ENCODE data around the gene MRNIP.

MRNIP gene

GRCh38 chr5:179900711-179901110 is 42.1 kb upstream of the MRNIP start:
- Histone ChIP-seq H3K36me3 (ENCODE audit: insufficient read depth, low read length) (peaks cover 18% of the 10 kb centered on the region), H3K27me3 (ENCODE audit: control insufficient read depth in 1 of 2, insufficient read depth in 2 of 2, low read length in 2 of 2) (no peaks in the 10 kb centered on the region), H3K4me3 (ENCODE audit: low read depth in 1 of 2, low read length in 2 of 2) (no peak overlapping the region), H3K9ac (ENCODE audit: low read length) (no peak overlapping the region), H3K4me1 (ENCODE audit: insufficient read depth, low read length) (no peaks in the 10 kb centered on the region), H3K9me3 (ENCODE audit: low read length) (no peaks in the 10 kb centered on the region), H3K27ac (ENCODE audit: low read depth, low read length) (no peak overlapping the region)

GRCh38 chr5:179900206-179900605 is 41.6 kb upstream of the MRNIP start:
- Histone ChIP-seq H3K27me3 (ENCODE audit: control insufficient read depth in 1 of 2, insufficient read depth in 2 of 2, low read length in 2 of 2) (no peaks in the 10 kb centered on the region), H3K9ac (ENCODE audit: low read length) (no peak overlapping the region), H3K4me1 (ENCODE audit: insufficient read depth, low read length) (no peaks in the 10 kb centered on the region), H3K9me3 (ENCODE audit: low read length) (no peaks in the 10 kb centered on the region), H3K4me3 (ENCODE audit: low read depth in 1 of 2, low read length in 2 of 2) (no peak overlapping the region), H3K27ac (ENCODE audit: low read depth, low read length) (no peak overlapping the region), H3K36me3 (ENCODE audit: insufficient read depth, low read length) (peaks cover 18% of the 10 kb centered on the region)

DNA sequence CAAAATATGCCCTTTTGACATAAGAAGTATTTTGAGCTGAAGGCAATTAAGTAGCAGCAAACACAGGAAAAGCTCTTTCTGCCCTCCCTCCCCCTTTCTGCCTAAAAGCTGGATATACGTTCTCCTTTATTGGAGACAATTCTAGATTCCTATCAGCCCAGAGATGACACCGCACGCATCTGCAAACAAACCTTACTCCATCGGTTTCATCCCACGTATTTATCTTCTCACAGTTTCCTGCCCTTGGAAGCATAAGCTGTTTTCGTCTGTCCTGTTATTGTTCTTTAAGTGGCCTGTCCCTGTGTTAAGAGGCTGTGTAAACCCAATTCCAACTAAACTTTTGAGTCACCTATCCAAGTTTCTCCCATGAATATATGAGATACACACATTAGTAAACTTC is 37.2 kb upstream of the MRNIP start:
- no peak overlapping the region for H3K9ac ChIP-seq (ENCODE audit: low read length)
- peaks cover 49% of the 10 kb centered on the region for H3K36me3 ChIP-seq (ENCODE audit: insufficient read depth, low read length)
- no peak overlapping the region for H3K4me3 ChIP-seq (ENCODE audit: low read depth in 1 of 2, low read length in 2 of 2)
- no peaks in the 10 kb centered on the region for H3K4me1 ChIP-seq (ENCODE audit: insufficient read depth, low read length)
- no peak overlapping the region for H3K27ac ChIP-seq (ENCODE audit: low read depth, low read length)
- no peaks in the 10 kb centered on the region for H3K9me3 ChIP-seq (ENCODE audit: low read length)
- H3K27me3 ChIP-seq (ENCODE audit: control insufficient read depth in 1 of 2, insufficient read depth in 2 of 2, low read length in 2 of 2), result no peaks in the 10 kb centered on the region

- Histone ChIP-seq H3K9me3 (ENCODE audit: low read length) (no peaks in the 10 kb centered on the region), H3K9ac (ENCODE audit: low read length) (no peak overlapping the region), H3K4me3 (ENCODE audit: low read depth in 1 of 2, low read length in 2 of 2) (no peak overlapping the region), H3K27ac (ENCODE audit: low read depth, low read length) (no peak overlapping the region), H3K36me3 (ENCODE audit: insufficient read depth, low read length) (peaks cover 63% of the 10 kb centered on the region), H3K4me1 (ENCODE audit: insufficient read depth, low read length) (no peaks in the 10 kb centered on the region), H3K27me3 (ENCODE audit: control insufficient read depth in 1 of 2, insufficient read depth in 2 of 2, low read length in 2 of 2) (no peaks in the 10 kb centered on the region)
Measured at GRCh38 chr5:179893958-179894895, 35.6 kb upstream of the MRNIP start.

DNA sequence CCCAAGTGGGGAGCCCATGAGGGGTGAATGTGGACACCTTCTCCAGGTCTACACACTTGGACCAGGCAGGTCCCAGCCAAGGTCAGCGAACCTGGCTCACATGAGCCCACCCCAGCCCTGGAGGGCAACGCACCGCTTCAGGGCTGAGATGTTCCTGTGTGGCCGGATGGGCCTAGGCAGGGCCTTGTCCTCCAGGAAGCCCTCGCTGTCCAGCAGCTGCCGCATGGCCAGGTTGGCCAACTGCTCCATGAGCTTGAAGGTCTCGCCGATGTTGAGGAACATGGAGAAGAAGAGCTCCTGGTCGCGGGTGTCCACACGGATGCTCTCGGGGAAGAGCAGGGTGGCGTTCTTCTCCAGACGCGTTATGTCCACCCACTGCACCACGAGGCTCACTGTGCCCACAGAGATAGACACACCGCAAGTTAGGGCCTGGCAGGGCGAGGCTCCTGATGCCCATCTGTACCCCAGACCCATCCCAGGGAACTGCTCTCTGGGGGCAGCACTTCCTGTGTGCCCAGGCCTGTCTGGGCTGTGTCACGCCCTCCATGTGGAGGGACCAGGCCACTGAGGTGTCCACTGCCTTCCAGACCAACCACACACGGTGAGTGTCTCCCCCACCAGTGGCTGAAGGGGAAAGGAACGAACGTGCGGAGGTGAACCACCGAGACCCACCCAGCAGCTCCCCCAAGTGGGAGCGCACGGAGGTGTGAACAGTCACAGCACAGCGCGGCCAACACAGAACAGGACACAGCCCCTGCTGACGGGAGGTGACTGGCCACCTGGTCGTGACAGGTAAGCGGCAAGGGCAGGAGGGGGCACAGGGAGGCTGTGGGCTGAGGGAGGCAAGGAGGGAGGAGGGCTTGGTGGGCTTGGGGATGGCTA is 34.7 kb upstream of the MRNIP start:
- no peaks in the 10 kb centered on the region for H3K27me3 ChIP-seq (ENCODE audit: control insufficient read depth in 1 of 2, insufficient read depth in 2 of 2, low read length in 2 of 2)
- H3K36me3 ChIP-seq (ENCODE audit: insufficient read depth, low read length), result peaks cover 61% of the 10 kb centered on the region
- no peaks in the 10 kb centered on the region for H3K4me1 ChIP-seq (ENCODE audit: insufficient read depth, low read length)
- no peaks in the 10 kb centered on the region for H3K9me3 ChIP-seq (ENCODE audit: low read length)
- no peak overlapping the region for H3K9ac ChIP-seq (ENCODE audit: low read length)
- H3K4me3 ChIP-seq (ENCODE audit: low read depth in 1 of 2, low read length in 2 of 2), result no peak overlapping the region
- H3K27ac ChIP-seq (ENCODE audit: low read depth, low read length), result no peak overlapping the region

GRCh38 chr5:179892255-179892654 is 33.6 kb upstream of the MRNIP start:
- H3K4me1 ChIP-seq (ENCODE audit: insufficient read depth, low read length), result no peaks in the 10 kb centered on the region
- no peak overlapping the region for H3K4me3 ChIP-seq (ENCODE audit: low read depth in 1 of 2, low read length in 2 of 2)
- H3K27ac ChIP-seq (ENCODE audit: low read depth, low read length), result no peak overlapping the region
- H3K9me3 ChIP-seq (ENCODE audit: low read length), result no peaks in the 10 kb centered on the region
- H3K27me3 ChIP-seq (ENCODE audit: control insufficient read depth in 1 of 2, insufficient read depth in 2 of 2, low read length in 2 of 2), result no peaks in the 10 kb centered on the region
- H3K36me3 ChIP-seq (ENCODE audit: insufficient read depth, low read length), result peaks cover 65% of the 10 kb centered on the region
- no peak overlapping the region for H3K9ac ChIP-seq (ENCODE audit: low read length)

DNA sequence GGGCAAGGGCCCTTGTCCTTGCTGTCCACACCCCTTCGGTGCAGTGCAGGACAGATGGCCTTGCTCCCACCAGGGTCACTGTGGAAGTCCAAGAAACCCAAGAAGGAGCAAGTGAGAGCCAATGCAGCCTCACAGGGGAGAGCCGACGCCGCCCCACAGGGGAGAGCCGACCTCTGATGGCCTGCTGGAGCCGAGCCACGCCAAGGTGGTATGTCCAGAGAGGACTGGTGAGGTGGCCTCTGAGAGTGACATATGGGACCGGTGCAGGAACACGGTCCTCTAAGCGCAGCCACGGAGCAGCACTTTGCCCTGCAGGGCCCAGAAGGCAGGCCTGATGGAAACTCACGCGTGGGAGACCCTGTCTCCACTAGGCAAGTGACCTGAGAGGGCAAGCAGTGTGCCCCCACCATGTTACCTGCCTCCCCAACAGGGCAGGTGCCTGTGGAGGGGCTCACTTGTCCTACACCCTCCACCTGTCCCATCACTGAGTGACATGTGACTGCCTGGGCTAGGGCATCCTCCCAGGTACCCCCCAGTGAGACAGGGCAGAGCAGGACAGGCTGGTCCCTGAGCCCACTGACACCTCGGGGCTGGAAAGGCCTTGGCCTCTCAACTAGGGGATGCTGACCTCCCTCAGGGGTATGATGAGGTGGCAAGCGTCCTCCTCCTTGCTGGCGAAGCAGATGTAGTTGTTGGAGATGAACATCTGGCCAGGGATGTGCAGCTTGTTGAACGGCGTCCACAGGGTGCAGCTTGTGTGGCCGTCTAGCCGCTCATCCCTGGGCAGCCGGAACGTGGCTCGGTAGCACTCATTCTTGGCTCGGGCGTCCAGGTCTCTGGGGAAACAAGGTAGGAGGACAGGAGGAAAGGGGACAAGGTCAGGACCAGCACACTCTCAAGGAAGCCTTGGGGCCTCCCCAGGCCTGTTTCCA is 32.4 kb upstream of the MRNIP start:
- H3K4me1 ChIP-seq (ENCODE audit: insufficient read depth, low read length), result peaks cover 4% of the 10 kb centered on the region
- no peak overlapping the region for H3K4me3 ChIP-seq (ENCODE audit: low read depth in 1 of 2, low read length in 2 of 2)
- no peak overlapping the region for H3K27ac ChIP-seq (ENCODE audit: low read depth, low read length)
- H3K9me3 ChIP-seq (ENCODE audit: low read length), result no peaks in the 10 kb centered on the region
- H3K9ac ChIP-seq (ENCODE audit: low read length), result no peak overlapping the region
- no peaks in the 10 kb centered on the region for H3K27me3 ChIP-seq (ENCODE audit: control insufficient read depth in 1 of 2, insufficient read depth in 2 of 2, low read length in 2 of 2)
- peaks cover 77% of the 10 kb centered on the region for H3K36me3 ChIP-seq (ENCODE audit: insufficient read depth, low read length)

DNA sequence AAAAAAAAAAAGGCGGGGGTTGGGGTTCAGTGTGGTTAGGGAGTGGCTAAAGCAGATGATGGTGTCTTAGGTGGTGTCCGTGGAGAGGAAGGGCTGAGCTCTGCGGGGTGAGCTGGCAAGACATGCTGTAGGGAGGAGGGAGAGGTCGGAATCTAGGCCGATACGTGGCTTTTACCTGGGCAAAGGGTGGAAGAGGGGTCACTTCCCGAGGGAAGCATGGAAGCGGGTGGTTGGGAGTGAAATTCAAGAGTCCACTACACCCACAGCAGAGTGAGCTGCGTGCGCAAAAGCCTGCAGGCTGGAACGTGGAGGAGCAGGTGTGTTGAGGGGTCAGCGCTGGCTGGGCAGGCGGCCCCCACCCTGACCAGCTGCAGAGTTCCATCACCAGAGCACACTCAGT is 31.3 kb upstream of the MRNIP start:
- Histone ChIP-seq H3K36me3 (ENCODE audit: insufficient read depth, low read length) (peaks cover 79% of the 10 kb centered on the region), H3K4me1 (ENCODE audit: insufficient read depth, low read length) (peaks cover 6% of the 10 kb centered on the region), H3K9me3 (ENCODE audit: low read length) (no peaks in the 10 kb centered on the region), H3K9ac (ENCODE audit: low read length) (no peak overlapping the region), H3K4me3 (ENCODE audit: low read depth in 1 of 2, low read length in 2 of 2) (no peak overlapping the region), H3K27ac (ENCODE audit: low read depth, low read length) (no peak overlapping the region), H3K27me3 (ENCODE audit: control insufficient read depth in 1 of 2, insufficient read depth in 2 of 2, low read length in 2 of 2) (no peaks in the 10 kb centered on the region)

- H3K27ac ChIP-seq (ENCODE audit: low read depth, low read length), result no peak overlapping the region
- H3K9me3 ChIP-seq (ENCODE audit: low read length), result no peaks in the 10 kb centered on the region
- H3K27me3 ChIP-seq (ENCODE audit: control insufficient read depth in 1 of 2, insufficient read depth in 2 of 2, low read length in 2 of 2), result no peaks in the 10 kb centered on the region
- H3K36me3 ChIP-seq (ENCODE audit: insufficient read depth, low read length), result peaks cover 84% of the 10 kb centered on the region
- no peak overlapping the region for H3K4me3 ChIP-seq (ENCODE audit: low read depth in 1 of 2, low read length in 2 of 2)
- H3K9ac ChIP-seq (ENCODE audit: low read length), result no peak overlapping the region
- H3K4me1 ChIP-seq (ENCODE audit: insufficient read depth, low read length), result peaks cover 6% of the 10 kb centered on the region
Measured at GRCh38 chr5:179887802-179888201, 29.2 kb upstream of the MRNIP start.

DNA sequence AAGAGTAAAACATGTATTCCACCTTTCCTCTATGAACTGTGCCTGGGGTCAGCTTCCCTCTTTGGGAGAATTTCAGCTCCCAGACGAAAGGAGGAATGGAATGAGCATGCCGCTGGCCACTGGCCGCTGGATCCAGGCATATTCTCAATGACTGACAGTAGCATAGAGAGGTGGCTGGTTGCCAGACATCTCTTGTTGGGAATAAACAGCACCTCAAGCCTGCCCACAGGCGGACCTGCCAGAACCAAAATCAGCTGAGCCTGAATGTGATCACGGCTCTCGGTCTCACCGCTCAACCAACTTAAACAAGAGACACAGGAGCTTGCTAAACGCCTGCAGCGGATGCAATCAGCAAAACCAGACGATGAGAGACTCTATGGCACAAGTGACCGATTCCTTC is 28.5 kb upstream of the MRNIP start:
- H3K4me1 ChIP-seq (ENCODE audit: insufficient read depth, low read length), result peaks cover 6% of the 10 kb centered on the region
- H3K27ac ChIP-seq (ENCODE audit: low read depth, low read length), result no peak overlapping the region
- H3K36me3 ChIP-seq (ENCODE audit: insufficient read depth, low read length), result peaks cover 77% of the 10 kb centered on the region

More for the DNA sequence above, 28.5 kb upstream of the MRNIP start:
- H3K27me3 ChIP-seq (ENCODE audit: control insufficient read depth in 1 of 2, insufficient read depth in 2 of 2, low read length in 2 of 2), result no peaks in the 10 kb centered on the region
- no peak overlapping the region for H3K9ac ChIP-seq (ENCODE audit: low read length)
- no peak overlapping the region for H3K4me3 ChIP-seq (ENCODE audit: low read depth in 1 of 2, low read length in 2 of 2)
- H3K9me3 ChIP-seq (ENCODE audit: low read length), result no peaks in the 10 kb centered on the region

All from muscle layer of colon (tissue), 2 donors.